Measurements from ENCODE around the gene EGFR.

EGFR gene

DNA sequence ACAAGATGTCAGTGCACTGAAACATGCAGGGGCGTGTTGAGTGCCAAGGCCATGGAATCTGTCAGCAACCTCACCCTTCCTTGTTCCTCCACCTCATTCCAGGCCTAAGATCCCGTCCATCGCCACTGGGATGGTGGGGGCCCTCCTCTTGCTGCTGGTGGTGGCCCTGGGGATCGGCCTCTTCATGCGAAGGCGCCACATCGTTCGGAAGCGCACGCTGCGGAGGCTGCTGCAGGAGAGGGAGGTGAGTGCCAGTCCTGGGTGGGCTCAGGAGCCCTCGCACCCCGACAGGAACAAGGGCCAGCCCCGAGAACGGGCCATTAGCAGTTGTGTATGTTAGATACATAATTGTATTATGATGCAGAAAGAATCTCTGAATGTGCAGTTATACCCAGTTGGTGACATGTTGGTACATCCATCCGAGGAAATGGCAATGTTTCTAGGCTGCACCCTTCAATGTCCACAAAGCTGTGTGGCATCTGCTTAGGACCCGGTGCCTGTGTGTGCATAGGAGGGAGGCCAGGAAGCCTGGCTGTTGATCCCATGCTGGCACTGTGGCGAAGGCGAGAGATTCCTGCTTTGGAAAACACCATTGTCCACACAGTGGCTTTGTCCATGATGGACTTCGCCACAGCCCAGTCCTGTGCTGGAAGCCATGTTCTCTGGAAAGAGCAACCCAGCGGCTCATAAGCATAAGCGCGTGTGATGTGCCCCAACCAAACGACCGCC, 154.2 kb downstream of the EGFR start:
- no peaks in the 10 kb centered on the region for H4K20me1 ChIP-seq (ENCODE audit: insufficient read depth, low read length, poor library complexity, severe bottlenecking)
- TF ChIP-seq, protein P1, sequence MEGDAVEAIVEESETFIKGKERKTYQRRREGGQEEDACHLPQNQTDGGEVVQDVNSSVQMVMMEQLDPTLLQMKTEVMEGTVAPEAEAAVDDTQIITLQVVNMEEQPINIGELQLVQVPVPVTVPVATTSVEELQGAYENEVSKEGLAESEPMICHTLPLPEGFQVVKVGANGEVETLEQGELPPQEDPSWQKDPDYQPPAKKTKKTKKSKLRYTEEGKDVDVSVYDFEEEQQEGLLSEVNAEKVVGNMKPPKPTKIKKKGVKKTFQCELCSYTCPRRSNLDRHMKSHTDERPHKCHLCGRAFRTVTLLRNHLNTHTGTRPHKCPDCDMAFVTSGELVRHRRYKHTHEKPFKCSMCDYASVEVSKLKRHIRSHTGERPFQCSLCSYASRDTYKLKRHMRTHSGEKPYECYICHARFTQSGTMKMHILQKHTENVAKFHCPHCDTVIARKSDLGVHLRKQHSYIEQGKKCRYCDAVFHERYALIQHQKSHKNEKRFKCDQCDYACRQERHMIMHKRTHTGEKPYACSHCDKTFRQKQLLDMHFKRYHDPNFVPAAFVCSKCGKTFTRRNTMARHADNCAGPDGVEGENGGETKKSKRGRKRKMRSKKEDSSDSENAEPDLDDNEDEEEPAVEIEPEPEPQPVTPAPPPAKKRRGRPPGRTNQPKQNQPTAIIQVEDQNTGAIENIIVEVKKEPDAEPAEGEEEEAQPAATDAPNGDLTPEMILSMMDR (conservative IDR thresholded peaks at IDR 0.05; ENCODE audit: low read length): no peak
- no peak for TF ChIP-seq EZH2phosphoT487 (IDR thresholded peaks at IDR 0.05; ENCODE audit: borderline replicate concordance)
- H3K4me1 ChIP-seq (ENCODE audit: insufficient read depth, low read length, poor library complexity, severe bottlenecking): no peaks in the 10 kb centered on the region
- no peak overlapping the region for H3K9ac ChIP-seq (ENCODE audit: low read depth, low read length, poor library complexity, severe bottlenecking)
- no peaks in the 10 kb centered on the region for H3K27me3 ChIP-seq (ENCODE audit: insufficient read depth, low read length, poor library complexity, severe bottlenecking)
- H3K79me2 ChIP-seq (ENCODE audit: insufficient read depth, low read length): no peaks in the 10 kb centered on the region
- H3K36me3 ChIP-seq (ENCODE audit: insufficient read depth, low read length): no peaks in the 10 kb centered on the region
- H3K9me3 ChIP-seq (ENCODE audit: insufficient read depth, low read depth, low read length): no peaks in the 10 kb centered on the region; the same call in 1 of the 2 replicates
- H2AFZ ChIP-seq (ENCODE audit: low read length): no peak overlapping the region
- no peaks in the 10 kb centered on the region for H3K9me2 ChIP-seq (replicated peaks; ENCODE audit: low read depth, low read length)
- no peaks in the 10 kb centered on the region for H3F3A ChIP-seq (ENCODE audit: low read depth)
- H3K4me2 ChIP-seq (ENCODE audit: low read depth, low read length, poor library complexity, severe bottlenecking): no peak overlapping the region
- H3K4me3 ChIP-seq (ENCODE audit: low read length, poor library complexity, severe bottlenecking): no peak overlapping the region

- H2AFZ ChIP-seq (ENCODE audit: low read length): no peak overlapping the region
- no peaks in the 10 kb centered on the region for H3K9me2 ChIP-seq (replicated peaks; ENCODE audit: low read depth, low read length)
- no peak overlapping the region for H3K4me3 ChIP-seq (ENCODE audit: low read length, poor library complexity, severe bottlenecking)
- H3K36me3 ChIP-seq (ENCODE audit: insufficient read depth, low read length): no peaks in the 10 kb centered on the region
- H3K9ac ChIP-seq (ENCODE audit: low read depth, low read length, poor library complexity, severe bottlenecking): no peak overlapping the region
- TF ChIP-seq, protein P1 (conservative IDR thresholded peaks at IDR 0.05; ENCODE audit: low read length): no peak
- no peaks in the 10 kb centered on the region for H3K4me1 ChIP-seq (ENCODE audit: insufficient read depth, low read length, poor library complexity, severe bottlenecking)
- no peak overlapping the region for H3K4me2 ChIP-seq (ENCODE audit: low read depth, low read length, poor library complexity, severe bottlenecking)
- H3K79me2 ChIP-seq (ENCODE audit: insufficient read depth, low read length): no peaks in the 10 kb centered on the region
- H3K9me3 ChIP-seq (ENCODE audit: insufficient read depth, low read depth, low read length): no peaks in the 10 kb centered on the region; the same call in 1 of the 2 replicates
- no peaks in the 10 kb centered on the region for H3K27me3 ChIP-seq (ENCODE audit: insufficient read depth, low read length, poor library complexity, severe bottlenecking)
- H4K20me1 ChIP-seq (ENCODE audit: insufficient read depth, low read length, poor library complexity, severe bottlenecking): no peaks in the 10 kb centered on the region
- H3F3A ChIP-seq (ENCODE audit: low read depth): no peaks in the 10 kb centered on the region
Observed at GRCh38 chr7:55173671-55174070, 154.9 kb downstream of the EGFR start.

DNA sequence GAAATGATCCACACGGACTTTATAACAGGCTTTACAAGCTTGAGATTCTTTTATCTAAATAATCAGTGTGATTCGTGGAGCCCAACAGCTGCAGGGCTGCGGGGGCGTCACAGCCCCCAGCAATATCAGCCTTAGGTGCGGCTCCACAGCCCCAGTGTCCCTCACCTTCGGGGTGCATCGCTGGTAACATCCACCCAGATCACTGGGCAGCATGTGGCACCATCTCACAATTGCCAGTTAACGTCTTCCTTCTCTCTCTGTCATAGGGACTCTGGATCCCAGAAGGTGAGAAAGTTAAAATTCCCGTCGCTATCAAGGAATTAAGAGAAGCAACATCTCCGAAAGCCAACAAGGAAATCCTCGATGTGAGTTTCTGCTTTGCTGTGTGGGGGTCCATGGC, 155.6 kb downstream of the EGFR start:
- H4K20me1 ChIP-seq (ENCODE audit: insufficient read depth, low read length, poor library complexity, severe bottlenecking): no peaks in the 10 kb centered on the region
- no peaks in the 10 kb centered on the region for H3K9me2 ChIP-seq (replicated peaks; ENCODE audit: low read depth, low read length)
- no peak overlapping the region for H2AFZ ChIP-seq (ENCODE audit: low read length)
- H3K79me2 ChIP-seq (ENCODE audit: insufficient read depth, low read length): no peaks in the 10 kb centered on the region
- H3K27me3 ChIP-seq (ENCODE audit: insufficient read depth, low read length, poor library complexity, severe bottlenecking): no peaks in the 10 kb centered on the region
- H3K4me2 ChIP-seq (ENCODE audit: low read depth, low read length, poor library complexity, severe bottlenecking): no peak overlapping the region
- H3K36me3 ChIP-seq (ENCODE audit: insufficient read depth, low read length): no peaks in the 10 kb centered on the region
- TF ChIP-seq, protein P1 (conservative IDR thresholded peaks at IDR 0.05; ENCODE audit: low read length): no peak
- no peak for TF ChIP-seq EZH2phosphoT487 (IDR thresholded peaks at IDR 0.05; ENCODE audit: borderline replicate concordance)
- no peaks in the 10 kb centered on the region for H3K4me1 ChIP-seq (ENCODE audit: insufficient read depth, low read length, poor library complexity, severe bottlenecking)
- no peaks in the 10 kb centered on the region; the same call in 1 of the 2 replicates for H3K9me3 ChIP-seq (ENCODE audit: insufficient read depth, low read depth, low read length)
- no peak overlapping the region for H3K9ac ChIP-seq (ENCODE audit: low read depth, low read length, poor library complexity, severe bottlenecking)
- no peaks in the 10 kb centered on the region for H3F3A ChIP-seq (ENCODE audit: low read depth)
- no peak overlapping the region for H3K4me3 ChIP-seq (ENCODE audit: low read length, poor library complexity, severe bottlenecking)

Data from Loucy (cell line).